ENCODE measurements around the gene ACADM. TPM values are rescaled to one million over a fixed set of nuclear protein-coding genes. Genes with fewer than 3 reads are reported as not detected.
A peak's percentile ranks its signal among the peaks of the same experiment; 100 is the strongest.
"Not testable (repeated sequence)": the region's sequence is repeated elsewhere in the genome, so short reads cannot be mapped to it uniquely, and the experiment has no call there.

The ACADM gene
- polyA plus RNA-seq (ENCODE audit: insufficient read length in 4 of 4) = 100 to 1,000 TPM in 3 of 4 donors, 10 to 100 TPM in 1; 73.6 to 145 (median 128) TPM

GRCh38 chr1:75724472-75725022, at the start of gene ACADM:
Gene ACADM, plus strand, starts transcription at chr1:75724709. Its CDS starts 79 bp downstream, at chr1:75724788.
- peak; percentile 68 to 76 (median 70) for DNase-seq (ENCODE audit: low read depth in 4 of 4, low spot score in 3 of 4)

DNA sequence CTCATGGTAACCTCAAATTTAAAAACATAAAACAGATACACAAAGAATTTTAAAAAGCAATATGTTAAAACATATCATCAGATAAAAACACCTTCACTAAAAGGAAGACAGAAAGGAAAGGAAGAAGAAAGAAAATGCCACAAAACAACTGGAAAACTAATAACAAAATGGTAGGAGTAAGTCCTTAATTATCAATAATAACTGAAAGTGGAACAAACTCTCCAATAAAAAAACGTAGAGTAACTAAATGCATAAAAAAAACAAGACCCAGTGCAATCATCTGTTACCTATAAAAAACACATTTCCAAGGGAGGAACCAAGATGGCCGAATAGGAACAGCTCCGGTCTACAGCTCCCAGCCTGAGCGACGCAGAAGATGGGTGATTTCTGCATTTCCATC, 47.1 kb upstream of the ACADM start:
- no peak for DNase-seq (ENCODE audit: low read depth in 4 of 4, low spot score in 3 of 4)

- not testable (repeated sequence) for DNase-seq (ENCODE audit: low read depth in 4 of 4, low spot score in 3 of 4)
Observed at GRCh38 chr1:75677964-75678363, 46.5 kb upstream of the ACADM start.

GRCh38 chr1:75690547-75690946, 34.0 kb upstream of the ACADM start:
- no peak for DNase-seq (ENCODE audit: low read depth in 4 of 4, low spot score in 3 of 4)

- DNase-seq (ENCODE audit: low read depth in 4 of 4, low spot score in 3 of 4) = no peak
Observed at GRCh38 chr1:75693551-75693950, 31.0 kb upstream of the ACADM start.

- no peak for DNase-seq (ENCODE audit: low read depth in 4 of 4, low spot score in 3 of 4)
Observed at GRCh38 chr1:75696000-75696399, 28.5 kb upstream of the ACADM start.

DNA sequence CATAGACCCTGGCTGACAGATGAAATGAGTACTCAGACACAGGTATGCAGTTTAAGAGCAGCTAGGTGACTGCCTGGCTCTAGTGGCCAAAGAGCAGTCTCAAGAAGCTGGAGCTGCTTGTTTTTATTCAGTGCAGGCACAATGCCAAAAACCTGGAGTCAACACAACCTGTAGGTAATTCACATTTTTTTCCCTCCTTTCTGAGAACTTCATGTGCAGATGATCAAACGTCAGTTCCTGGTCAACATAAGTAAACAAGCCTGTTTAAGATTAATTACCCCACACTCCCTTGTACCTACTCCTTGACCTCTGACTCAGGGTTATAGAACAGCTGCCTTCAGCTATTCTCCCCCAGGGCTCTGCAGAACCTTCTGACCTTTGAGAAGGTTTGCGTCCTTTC, 17.3 kb upstream of the ACADM start:
- DNase-seq (ENCODE audit: low read depth in 4 of 4, low spot score in 3 of 4) = no peak

GRCh38 chr1:75708910-75709309, 15.6 kb upstream of the ACADM start:
- DNase-seq (ENCODE audit: low read depth in 4 of 4, low spot score in 3 of 4) = no peak

DNA sequence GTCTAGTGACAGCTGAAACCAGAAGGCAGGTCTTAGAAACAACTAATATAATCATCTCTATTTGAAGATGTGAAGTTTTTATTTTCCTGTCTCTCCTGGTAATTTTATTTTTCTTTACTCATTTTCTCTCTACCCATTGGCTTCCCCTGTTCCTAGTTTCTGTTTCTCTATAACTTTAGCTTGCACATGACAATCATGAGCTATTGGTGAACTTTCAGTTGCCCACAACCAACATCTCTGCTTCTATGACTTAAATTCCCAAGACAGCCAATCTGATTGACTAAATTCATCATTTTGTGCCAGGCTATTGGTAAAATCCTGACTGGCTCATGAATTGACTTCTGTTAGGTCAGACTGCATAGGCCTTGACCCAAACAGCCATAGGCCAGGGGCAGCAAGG, 13.7 kb upstream of the ACADM start:
- DNase-seq (ENCODE audit: low read depth in 4 of 4, low spot score in 3 of 4) = no peak

DNA sequence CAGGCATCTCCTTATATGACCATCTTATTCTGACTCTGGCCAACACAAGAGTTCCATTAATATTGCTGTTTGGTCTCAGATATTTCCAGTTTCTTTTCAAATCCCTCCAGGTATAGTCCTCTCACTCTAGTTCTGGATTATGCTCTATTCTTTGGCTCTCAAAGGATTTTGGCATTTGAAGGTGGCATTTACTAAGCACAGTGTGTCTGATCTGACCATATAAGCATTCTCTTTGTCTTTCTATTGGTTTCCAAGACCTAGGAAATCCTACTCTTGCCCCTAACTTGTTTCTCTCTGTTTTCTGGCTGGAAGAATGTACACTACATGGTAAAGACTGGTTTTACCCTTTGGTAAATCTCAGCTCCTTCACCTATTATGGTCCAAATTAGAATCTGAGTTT, 12.7 kb upstream of the ACADM start:
- DNase-seq (ENCODE audit: low read depth in 4 of 4, low spot score in 3 of 4) = no peak

DNA sequence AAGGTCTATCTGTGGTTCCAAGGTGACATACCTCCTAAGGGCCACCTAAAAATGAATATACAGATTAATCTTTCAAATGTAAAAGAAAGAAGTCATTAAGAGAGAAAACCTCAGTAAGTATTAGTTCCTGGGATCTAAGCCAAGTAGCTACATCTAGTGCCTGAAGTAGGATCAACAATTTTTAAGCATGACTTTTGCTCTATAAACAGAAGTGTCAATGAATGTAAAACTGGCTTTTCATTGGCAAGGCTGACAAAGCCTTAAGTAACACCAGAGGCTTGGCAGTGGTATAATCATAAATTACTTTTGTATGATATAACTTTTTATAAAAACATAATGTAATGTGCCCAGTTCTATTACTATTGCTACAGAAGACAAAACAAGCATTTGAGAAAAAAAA, 12.2 kb upstream of the ACADM start:
- DNase-seq (ENCODE audit: low read depth in 4 of 4, low spot score in 3 of 4) = no peak

DNA sequence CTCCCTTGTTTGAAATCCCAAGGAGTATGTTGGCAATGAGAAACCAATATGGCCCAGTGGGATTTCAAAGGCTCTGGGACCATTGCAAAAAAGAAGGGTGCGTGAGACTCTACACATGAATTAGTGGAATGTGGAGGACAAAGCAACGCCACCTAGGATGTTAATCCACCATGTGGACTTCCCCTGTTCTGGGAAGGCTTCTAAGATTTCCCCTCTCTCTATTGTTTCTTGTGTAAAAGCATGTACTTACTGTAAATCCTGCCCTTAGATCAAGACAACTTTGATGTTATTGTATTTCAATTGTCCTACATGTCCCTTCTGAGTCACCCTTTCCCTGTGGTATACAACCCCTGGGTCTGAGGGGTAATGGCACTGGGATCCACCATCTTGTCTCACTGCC, 4.7 kb upstream of the ACADM start:
- DNase-seq (ENCODE audit: low read depth in 4 of 4, low spot score in 3 of 4) = no peak

- no peak for DNase-seq (ENCODE audit: low read depth in 4 of 4, low spot score in 3 of 4)
Observed at GRCh38 chr1:75720325-75720724, 4.2 kb upstream of the ACADM start.

GRCh38 chr1:75720820-75721219, 3.7 kb upstream of the ACADM start:
- no peak for DNase-seq (ENCODE audit: low read depth in 4 of 4, low spot score in 3 of 4)

DNA sequence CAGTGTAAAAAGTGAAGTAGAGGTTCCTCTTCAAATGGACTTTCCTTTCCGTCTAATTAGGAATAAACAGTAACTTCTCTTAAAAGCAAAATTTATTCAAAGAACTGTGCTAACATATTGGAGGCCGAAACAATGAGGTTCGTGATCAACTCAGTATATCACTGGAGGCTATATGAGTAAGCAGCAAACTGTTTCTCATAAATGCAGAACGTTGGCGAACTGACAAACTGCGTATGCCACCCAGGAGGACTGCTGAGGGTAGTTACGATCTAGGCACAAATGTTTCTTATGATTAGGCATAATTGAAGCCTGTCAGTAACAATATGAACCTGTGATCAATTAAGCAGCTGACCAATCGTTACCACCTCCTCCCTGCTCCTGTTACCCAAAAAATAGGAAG, 2.3 kb upstream of the ACADM start:
- DNase-seq (ENCODE audit: low read depth in 4 of 4, low spot score in 3 of 4) = not testable (repeated sequence)

DNA sequence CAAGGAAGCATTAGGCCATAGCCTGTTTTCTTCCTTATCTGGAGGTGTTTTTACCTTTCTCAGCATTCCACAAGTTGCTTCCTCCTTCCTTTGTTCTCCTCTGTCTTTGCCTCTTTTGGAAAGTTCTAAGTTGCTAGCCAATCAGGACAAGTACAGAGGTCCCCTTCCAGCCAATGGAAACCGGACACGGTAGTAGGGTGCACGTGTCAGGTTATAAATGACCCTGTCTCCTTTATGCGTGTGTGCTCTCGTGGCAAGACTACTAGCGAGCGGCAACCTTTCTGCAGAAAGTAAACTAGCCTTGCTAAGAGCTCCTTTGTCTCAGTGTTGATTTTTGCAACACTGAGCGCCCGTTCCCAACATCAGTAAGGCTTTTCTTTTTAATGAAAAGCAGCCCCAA, 1.5 kb upstream of the ACADM start:
- no peak for DNase-seq (ENCODE audit: low read depth in 4 of 4, low spot score in 3 of 4)

- peak; percentile 60 to 65 (median 64) for DNase-seq (ENCODE audit: low read depth in 4 of 4, low spot score in 3 of 4)
Observed at GRCh38 chr1:75723989-75724471, 479 bp upstream of the ACADM start.

GRCh38 chr1:75725266-75725665, 757 bp downstream of the ACADM start:
- DNase-seq (ENCODE audit: low read depth in 4 of 4, low spot score in 3 of 4) = no peak

GRCh38 chr1:75725861-75726361, 1.4 kb downstream of the ACADM start:
- peak in 1 of 4 donors; percentile 12 for DNase-seq (ENCODE audit: low read depth in 4 of 4, low spot score in 3 of 4)

DNA sequence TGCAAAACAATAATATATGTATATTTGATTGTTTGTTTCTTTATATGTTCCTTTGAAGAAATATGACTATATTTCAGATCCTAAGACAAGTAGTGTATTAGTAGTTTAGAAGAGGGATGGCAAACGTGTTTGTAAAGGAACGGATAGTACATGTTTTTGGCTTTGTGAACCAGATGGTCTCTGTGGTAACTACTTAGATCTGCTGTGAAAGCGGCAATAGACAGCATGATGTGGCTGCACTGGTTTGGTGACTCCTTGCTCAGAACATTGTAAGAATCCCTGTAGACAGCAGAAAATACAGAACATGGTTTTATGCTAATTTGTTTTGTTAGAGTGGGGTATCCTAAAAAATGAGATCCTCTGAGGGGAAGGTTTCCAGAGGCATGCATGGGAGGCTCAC, 3.1 kb downstream of the ACADM start:
- no peak for DNase-seq (ENCODE audit: low read depth in 4 of 4, low spot score in 3 of 4)

DNA sequence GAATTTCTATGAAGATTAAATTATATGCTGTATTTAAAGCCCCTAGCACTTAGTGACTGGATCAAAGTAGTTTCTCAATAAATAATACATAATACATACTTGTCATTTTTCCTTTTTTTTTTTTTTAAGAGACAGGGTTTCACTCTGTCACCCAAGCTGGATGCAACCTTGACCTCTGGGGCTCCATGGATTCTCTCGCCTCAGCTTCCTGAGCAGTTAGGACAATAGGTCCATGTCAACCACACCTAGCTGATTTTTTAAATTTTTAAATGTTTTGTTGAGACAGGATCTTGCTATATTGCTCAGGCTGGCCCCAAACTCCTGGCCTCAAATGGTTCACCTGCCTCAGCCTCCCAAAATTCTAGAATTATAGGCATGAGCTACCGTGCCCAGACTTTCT, 5.9 kb downstream of the ACADM start:
- no peak for DNase-seq (ENCODE audit: low read depth in 4 of 4, low spot score in 3 of 4)

GRCh38 chr1:75731881-75732280, 7.4 kb downstream of the ACADM start:
- no peak for DNase-seq (ENCODE audit: low read depth in 4 of 4, low spot score in 3 of 4)

DNA sequence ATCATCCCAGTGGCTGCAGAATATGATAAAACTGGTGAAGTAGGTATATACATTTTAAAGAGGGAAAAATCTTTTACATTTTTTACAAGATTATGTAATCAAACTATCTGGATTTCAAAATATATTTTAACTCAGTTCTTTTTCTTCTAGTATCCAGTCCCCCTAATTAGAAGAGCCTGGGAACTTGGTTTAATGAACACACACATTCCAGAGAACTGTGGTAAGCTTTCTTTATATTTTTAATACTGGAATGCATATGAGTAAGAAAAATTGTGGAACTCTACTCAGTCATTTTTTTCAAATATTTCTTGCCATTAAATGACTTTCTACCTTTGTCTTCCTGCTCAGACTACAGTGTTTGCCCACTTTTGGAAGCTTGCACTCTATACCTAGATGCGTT, 8.2 kb downstream of the ACADM start:
- DNase-seq (ENCODE audit: low read depth in 4 of 4, low spot score in 3 of 4) = no peak
